ENCODE measurements around the gene METTL25.
"Not testable (repeated sequence)": the region's sequence is repeated elsewhere in the genome, so short reads cannot be mapped to it uniquely, and the experiment has no call there.

METTL25 gene, protein sequence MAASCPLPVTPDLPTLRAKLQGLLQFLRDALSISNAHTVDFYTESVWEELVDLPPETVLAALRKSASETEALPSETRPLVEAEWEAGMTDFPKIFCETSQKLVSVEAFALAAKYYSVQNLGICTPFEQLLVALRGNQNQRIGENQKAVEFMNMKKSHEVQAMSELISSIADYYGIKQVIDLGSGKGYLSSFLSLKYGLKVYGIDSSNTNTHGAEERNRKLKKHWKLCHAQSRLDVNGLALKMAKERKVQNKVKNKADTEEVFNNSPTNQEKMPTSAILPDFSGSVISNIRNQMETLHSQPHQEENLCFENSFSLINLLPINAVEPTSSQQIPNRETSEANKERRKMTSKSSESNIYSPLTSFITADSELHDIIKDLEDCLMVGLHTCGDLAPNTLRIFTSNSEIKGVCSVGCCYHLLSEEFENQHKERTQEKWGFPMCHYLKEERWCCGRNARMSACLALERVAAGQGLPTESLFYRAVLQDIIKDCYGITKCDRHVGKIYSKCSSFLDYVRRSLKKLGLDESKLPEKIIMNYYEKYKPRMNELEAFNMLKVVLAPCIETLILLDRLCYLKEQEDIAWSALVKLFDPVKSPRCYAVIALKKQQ

GRCh38 chr12:82358200-82359114 is at the start of gene METTL25, which contains the start of gene CCDC59:
Gene METTL25, plus strand, starts transcription at chr12:82358529. Its CDS starts 37 bp downstream, at chr12:82358566.
Gene CCDC59, minus strand, starts transcription at chr12:82358387. Its CDS starts 11 bp downstream, at chr12:82358376.
- DNase-seq = peak; percentile 98

GRCh38 chr12:82314406-82314892 is 43.9 kb upstream of the METTL25 start:
- DNase-seq = no peak

DNA sequence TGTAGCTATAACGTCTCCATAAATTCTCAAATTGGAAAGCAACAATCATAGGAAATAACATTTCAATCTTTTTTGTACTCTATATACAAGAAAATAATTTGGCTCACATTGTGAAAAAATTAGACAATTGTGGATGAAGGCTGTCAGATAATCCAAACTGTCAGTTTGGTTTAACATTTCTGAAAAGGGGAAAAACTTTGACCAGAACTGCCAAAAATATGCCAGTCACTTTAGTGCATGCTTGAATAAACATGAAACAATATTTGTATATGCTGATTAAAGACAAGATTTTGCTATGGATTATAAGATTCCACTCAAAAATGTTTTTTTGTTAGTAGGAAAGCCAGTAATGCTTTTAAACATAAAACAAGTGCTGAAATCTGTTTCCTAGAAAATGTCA is 39.1 kb upstream of the METTL25 start:
- no peak for DNase-seq

DNA sequence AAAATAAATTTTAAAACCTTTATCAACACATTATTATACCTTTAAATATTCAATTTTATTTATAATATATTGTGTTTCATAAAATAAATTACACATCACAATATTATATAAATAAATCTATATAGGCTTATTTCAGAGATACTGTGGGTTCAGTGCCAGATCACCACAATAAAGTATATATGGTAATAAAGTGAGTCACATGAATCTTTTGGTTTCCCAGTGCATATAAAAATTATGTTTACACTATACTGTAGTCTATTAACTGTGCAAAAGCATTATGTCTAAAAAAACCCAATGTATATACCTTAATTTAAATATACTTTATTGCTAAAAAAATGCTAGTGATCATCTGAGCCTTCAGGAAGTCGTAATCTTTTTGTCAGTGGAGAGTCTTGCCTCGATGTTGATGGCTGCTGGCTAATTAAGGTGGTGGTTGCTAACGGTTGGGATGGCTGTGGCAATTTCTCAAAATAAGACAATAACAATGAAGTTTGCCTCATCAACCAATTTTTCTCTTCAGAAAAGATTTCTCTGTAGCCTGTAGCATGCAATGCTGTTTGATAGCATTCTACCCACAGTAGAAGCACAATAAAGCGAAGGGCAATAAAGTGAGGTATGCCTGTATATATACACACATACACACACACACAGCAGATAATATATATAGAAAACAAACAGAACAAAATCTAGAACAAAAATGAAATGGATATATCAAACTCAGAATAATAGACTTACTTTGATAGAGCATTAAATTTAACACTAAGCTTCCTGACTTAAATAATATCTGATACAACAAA is 32.6 kb upstream of the METTL25 start:
- DNase-seq = no peak

DNA sequence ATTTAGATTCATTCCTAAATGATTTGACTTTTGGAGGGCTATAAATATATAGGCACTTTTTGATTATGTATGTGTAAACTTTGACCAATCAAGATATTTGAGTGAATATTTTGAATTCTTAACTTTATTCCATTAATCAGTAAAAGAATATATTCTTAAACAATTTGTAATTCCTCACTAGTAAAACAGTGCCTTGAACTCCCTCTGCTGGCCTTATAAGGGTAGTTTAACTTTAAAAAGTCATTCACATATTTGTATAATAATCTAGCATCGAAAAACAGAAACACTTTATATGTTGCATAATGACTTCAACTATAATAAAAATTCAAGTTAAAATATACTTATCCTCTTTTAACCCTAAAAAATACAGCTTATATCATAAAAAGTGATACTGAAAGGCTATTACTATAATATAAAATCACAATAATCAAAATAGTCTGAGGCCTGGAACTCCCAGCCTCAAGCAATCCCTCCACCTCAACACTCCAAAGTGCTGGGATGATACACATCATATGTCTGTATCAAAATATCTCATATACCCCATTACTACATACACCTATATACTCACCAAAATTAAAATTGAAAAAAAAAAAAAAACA is 31.3 kb upstream of the METTL25 start:
- no peak for DNase-seq

DNA sequence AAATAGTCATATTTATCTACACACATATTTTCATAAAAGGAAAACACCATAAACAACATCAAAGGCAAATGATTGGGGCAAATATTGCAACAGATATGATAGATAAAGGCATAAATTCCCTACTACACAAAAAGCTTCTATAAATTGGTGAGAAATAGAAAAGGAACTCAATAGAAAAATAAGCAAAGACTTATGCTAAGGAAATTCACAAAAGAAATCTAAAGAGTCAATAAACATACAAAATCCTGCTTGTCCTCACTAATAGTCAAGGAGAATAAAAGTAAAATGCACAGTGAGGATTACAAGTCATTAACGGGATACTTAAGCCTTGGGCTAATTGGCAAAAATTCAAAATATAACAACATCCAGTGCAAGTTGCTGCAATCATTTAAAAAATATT is 30.5 kb upstream of the METTL25 start:
- DNase-seq = no peak

DNA sequence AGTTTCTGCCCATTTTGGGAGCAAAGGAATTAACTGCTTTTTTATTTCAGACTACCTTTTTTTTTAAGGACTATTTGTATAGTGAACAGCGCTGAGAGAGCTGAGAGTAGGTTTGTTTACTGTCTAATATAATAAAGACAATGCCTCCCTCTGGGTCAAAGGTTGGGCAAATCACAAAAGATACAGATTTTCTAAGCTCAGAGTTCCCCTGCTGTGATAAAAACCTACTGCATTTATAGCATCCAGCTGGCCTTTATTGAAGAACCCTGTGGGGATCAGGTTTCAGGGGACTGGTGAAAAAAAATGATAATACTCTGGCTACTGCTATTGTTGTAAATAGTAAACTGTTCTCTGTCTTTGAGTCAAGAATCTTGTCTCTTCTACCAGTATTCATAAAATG is 28.8 kb upstream of the METTL25 start:
- DNase-seq = no peak

DNA sequence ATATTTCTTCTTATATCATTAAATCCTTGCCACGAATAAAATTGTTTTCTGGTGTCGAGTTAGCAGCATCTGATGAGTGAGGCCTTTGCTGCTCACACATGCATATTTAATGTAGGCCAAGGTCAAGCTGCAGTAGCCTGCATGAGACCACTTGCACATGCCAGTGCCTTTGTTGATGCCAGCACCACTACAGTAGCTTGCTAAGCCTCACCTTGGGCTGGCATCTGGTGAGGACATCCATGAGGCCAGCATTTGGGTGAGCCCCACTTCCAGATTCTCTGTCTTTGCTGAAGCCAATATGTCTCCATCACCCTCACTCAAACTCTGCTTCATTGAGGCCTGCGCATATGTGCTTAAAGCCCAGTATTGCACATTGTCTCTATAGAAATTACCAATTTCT is 8.2 kb upstream of the METTL25 start:
- DNase-seq = no peak

- DNase-seq = no peak
Measured at GRCh38 chr12:82351390-82351789, 6.9 kb upstream of the METTL25 start.

- DNase-seq = no peak
Measured at GRCh38 chr12:82357340-82357739, 989 bp upstream of the METTL25 start.

DNA sequence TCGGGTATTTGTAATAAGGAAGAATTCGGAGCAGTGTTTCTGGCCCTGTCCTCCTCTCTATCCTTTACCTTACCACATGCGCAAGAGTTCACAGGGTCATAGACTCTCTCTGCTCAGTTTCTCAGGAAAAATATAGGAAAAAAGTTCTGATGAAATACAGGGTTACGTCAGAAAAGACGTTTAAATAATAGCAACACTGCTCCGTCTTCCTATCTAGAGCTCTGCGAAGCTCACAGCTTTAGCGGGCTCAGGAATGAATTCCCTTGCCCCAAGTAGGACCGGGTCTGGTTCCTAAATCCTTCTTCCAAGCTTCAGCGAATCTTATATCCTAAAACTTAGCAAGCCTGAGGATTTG is 507 bp upstream of the METTL25 start:
- DNase-seq = no peak

GRCh38 chr12:82359115-82359478 is 768 bp downstream of the METTL25 start:
- DNase-seq = peak; percentile 33

DNA sequence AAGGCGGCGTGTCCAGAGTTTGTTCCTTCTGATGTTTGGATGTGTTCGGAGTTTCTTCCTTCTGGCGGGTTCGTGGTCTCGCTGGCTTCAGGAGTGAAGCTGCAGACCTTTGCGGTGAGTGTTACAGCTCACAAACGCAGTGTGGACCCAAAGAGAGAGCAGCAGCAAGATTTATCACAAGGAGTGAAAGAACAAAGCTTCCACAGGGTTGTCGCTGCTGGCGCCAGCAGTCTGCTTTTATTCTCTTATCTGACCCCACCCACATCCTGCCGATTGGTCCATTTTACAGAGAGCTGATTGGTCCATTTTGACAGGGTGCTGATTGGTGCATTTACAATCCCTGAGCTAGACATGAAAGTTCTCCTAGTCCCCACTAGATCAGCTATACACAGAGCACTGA is 2.5 kb downstream of the METTL25 start:
- not testable (repeated sequence) for DNase-seq

- DNase-seq = no peak
Measured at GRCh38 chr12:82361461-82361915, 3.2 kb downstream of the METTL25 start.

DNA sequence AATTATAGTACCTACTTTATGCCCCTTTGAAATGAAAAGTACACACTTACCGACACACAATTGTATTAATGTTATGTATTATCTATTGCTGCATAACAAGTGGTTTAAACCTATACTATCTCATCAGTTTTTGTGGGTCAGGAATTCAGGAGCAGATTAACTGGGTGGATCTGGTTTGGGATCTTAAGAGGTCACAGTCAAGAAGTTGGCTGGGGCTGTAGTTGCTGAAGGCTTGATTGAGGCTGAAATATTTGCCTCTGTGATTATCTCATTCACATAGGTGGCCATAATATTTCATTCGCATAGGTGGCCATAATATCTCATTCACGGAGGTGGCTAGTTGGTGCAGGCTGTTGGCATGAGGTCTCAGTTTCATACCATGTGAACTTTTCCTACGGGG is 5.7 kb downstream of the METTL25 start:
- no peak for DNase-seq

GRCh38 chr12:82366197-82366596 is 7.9 kb downstream of the METTL25 start:
- DNase-seq = no peak

- no peak for DNase-seq
Measured at GRCh38 chr12:82375201-82375600, 16.9 kb downstream of the METTL25 start.

- DNase-seq = no peak
Measured at GRCh38 chr12:82378997-82379396, 20.7 kb downstream of the METTL25 start.

GRCh38 chr12:82383930-82384552 is 25.7 kb downstream of the METTL25 start:
- no peak for DNase-seq

- no peak for DNase-seq
Measured at GRCh38 chr12:82398879-82399278, 40.5 kb downstream of the METTL25 start.

DNA sequence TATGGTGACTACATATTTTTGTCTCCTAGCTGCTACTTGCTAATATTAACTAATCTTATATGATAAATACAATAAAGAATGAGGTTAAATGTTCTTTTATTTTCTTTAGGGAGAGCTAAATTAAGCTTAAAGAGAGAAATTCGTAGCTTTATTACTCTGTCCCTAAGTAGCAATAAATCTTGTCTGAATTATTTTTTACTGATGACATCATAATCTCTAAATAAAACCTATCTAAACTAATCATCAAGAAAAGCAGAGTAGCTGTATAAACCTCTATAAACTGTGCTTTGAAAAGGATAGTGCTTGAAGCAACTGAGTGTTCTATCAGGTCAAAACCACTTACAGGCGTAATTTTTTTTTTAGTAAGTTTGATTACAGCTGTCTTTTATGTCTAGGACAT is 42.5 kb downstream of the METTL25 start:
- DNase-seq = no peak

All from left hindlimb (tissue), 1 donor.